GM12878 (cell line): ENCODE data around the gene ANKRD31. TPM values are rescaled to one million over a fixed set of nuclear protein-coding genes. Genes with fewer than 3 reads are reported as not detected.
"Not testable (repeated sequence)": the region's sequence is repeated elsewhere in the genome, so short reads cannot be mapped to it uniquely, and the experiment has no call there.

Source experiments
- ATAC-seq: fragments of 200-7000 bp; cut with Tn5 transposase; 3 replicates; pipeline ENCODE4 v1.9.1; 2020; ENCODE audit warnings: mild to moderate bottlenecking, moderate library complexity
- BruUV-seq: library from RNA; stranded (reverse); fragments of 400-500 nt; replicated peaks from 2 replicates; lab custom pipeline; 2021; lab: Mats Ljungman, UMichigan
- CTCF ChIA-PET: fragments of 300-600 bp; sonication (Branson Sonifier 250); formaldehyde crosslinking; extraction: SDS; loops from one replicate; lab custom pipeline; 2021; ENCODE audit warnings: inconsistent platforms; lab: Yijun Ruan, JAX
- POLR2A ChIA-PET: fragments of 350-600 bp; formaldehyde crosslinking; extraction: SDS; loops from one replicate; lab custom pipeline; 2021; ENCODE audit warnings: inconsistent platforms; lab: Charles Lee
- RAD21 ChIA-PET: fragments of 300-600 bp; sonication (Branson Sonifier 250); formaldehyde crosslinking; loops from one replicate; lab custom pipeline; 2023; ENCODE audit warnings: antibody characterized with exemption; ENCODE audit not compliant: unreplicated experiment; lab: Charles Lee
- SMC1A ChIA-PET: fragments of 300-600 bp; sonication (Branson Sonifier 250); formaldehyde crosslinking; loops from one replicate; lab custom pipeline; 2023; ENCODE audit not compliant: unreplicated experiment, uncharacterized antibody; lab: Charles Lee
- DNase-seq: peaks from one replicate; pipeline ENCODE4 v3.0.0-alpha.2; 2011; ENCODE audit warnings: low read depth, low spot score
- FAIRE-seq: peaks from 3 replicates; lab custom pipeline; 2011; peaks lifted over from hg19 to GRCh38; lab: Jason Lieb, UNC
- H2AFZ ChIP-seq: 2 replicates; pipeline ENCODE4 v1.6.0; 2011; ENCODE audit warnings: low read depth, low read length, control low read depth; ENCODE audit not compliant: control insufficient read depth
- H3K27ac ChIP-seq: 2 replicates; pipeline ENCODE4 v1.5.1; 2011; ENCODE audit warnings: control low read depth; ENCODE audit not compliant: control insufficient read depth, insufficient read depth
- H3K27me3 ChIP-seq, 2 experiments: replicated peaks in 1 of 2; 2 replicates each; pipeline versions ENCODE4 v1.6.0 to v1.6.1; 2011; ENCODE audit warnings: low read length in 1 of 2; ENCODE audit not compliant: control insufficient read depth in 2 of 2, insufficient read depth in 2 of 2
- H3K36me3 ChIP-seq, 2 experiments: 2 replicates each; pipeline ENCODE4 v1.5.1; 2011; ENCODE audit warnings: low read length in 1 of 2; ENCODE audit not compliant: control insufficient read depth in 2 of 2, insufficient read depth in 2 of 2
- H3K4me1 ChIP-seq: 2 replicates; pipeline ENCODE4 v1.6.1; 2011; ENCODE audit warnings: mild to moderate bottlenecking, low read length, moderate library complexity, mixed read lengths; ENCODE audit not compliant: control insufficient read depth, insufficient read depth
- H3K4me2 ChIP-seq: 2 replicates; pipeline ENCODE4 v1.6.0; 2011; ENCODE audit warnings: control low read depth; ENCODE audit not compliant: control insufficient read depth, insufficient read depth
- H3K4me3 ChIP-seq: fragments of 200-600 bp; sonication (generic); 2 replicates; pipeline ENCODE4 v1.5.1; 2016
- H3K79me2 ChIP-seq: 2 replicates; pipeline ENCODE4 v1.6.0; 2011; ENCODE audit warnings: low read length; ENCODE audit not compliant: control insufficient read depth, insufficient read depth
- H3K9ac ChIP-seq: 2 replicates; pipeline ENCODE4 v1.8.0; 2011; ENCODE audit warnings: low read length, control low read depth, mixed read lengths; ENCODE audit not compliant: control insufficient read depth, insufficient read depth
- H3K9me3 ChIP-seq: replicated peaks from 3 replicates; pipeline ENCODE4 v1.5.1; 2011; ENCODE audit warnings: mild to moderate bottlenecking, low read length; ENCODE audit not compliant: control insufficient read depth, insufficient read depth
- H4K20me1 ChIP-seq: 2 replicates; pipeline ENCODE4 v1.6.0; 2011; ENCODE audit not compliant: control insufficient read depth, insufficient read depth
- BHLHE40 ChIP-seq, 2 experiments: fragments of 450-650 bp in 1 of 2; IDR thresholded peaks; 2 replicates each; pipeline ENCODE4 v1.6.1; 2011 to 2017; ENCODE audit warnings: low read depth in 2 of 2, borderline replicate concordance in 1 of 2, improper control_type of control experiment in 1 of 2, low read length in 1 of 2, mild to moderate bottlenecking in 1 of 2
- BRCA1 ChIP-seq: IDR thresholded peaks from 2 replicates; pipeline ENCODE4 v1.6.1; 2011; ENCODE audit warnings: low read depth, low read length, improper control_type of control experiment
- EZH2 ChIP-seq: IDR thresholded peaks from 2 replicates; pipeline ENCODE4 v1.6.1; 2012; ENCODE audit warnings: low read depth, mild to moderate bottlenecking, control low read depth, inconsistent platforms, low read length, borderline replicate concordance; ENCODE audit not compliant: control insufficient read depth
- IRF5 ChIP-seq: fragments of 450-650 bp; IDR thresholded peaks from 2 replicates; pipeline ENCODE4 v1.6.1; 2017; ENCODE audit warnings: borderline replicate concordance
- POLR2AphosphoS2 ChIP-seq: IDR thresholded peaks from 2 replicates; pipeline ENCODE4 v1.6.1; 2011; ENCODE audit warnings: low read depth, mild to moderate bottlenecking, low read length, improper control_type of control experiment, moderate library complexity
- SMC3 ChIP-seq: IDR thresholded peaks from 2 replicates; pipeline ENCODE4 v1.6.1; 2011; ENCODE audit warnings: low read length, improper control_type of control experiment, borderline replicate concordance
- ZBTB40 ChIP-seq: fragments of 450-650 bp; IDR thresholded peaks from 2 replicates; pipeline ENCODE4 v1.6.1; 2016; ENCODE audit warnings: mild to moderate bottlenecking, moderate library complexity, borderline replicate concordance
- WGBS: methylation state at CpG from one replicate; pipeline ENCODE4 v1.1.6; 2016; ENCODE audit warnings: low lambda C conversion rate; ENCODE audit not compliant: insufficient replicate concordance, insufficient coverage; ENCODE audit errors: missing lambda C conversion rate; 5-methylcytosine and 5-hydroxymethylcytosine counted together
- in situ Hi-C: fragments of 300-500 bp; cut with MboI; formaldehyde crosslinking; loops from 9 replicates; pipeline ENCODE4 v1.14.3; 2018; ENCODE audit warnings: mixed read lengths
- intact Hi-C: fragments of 100-400 bp; cut with micrococcal nuclease; formaldehyde crosslinking; loops from one replicate; pipeline ENCODE4 v1.14.2; 2022; ENCODE audit not compliant: unreplicated experiment
- polyA plus RNA-seq, 11 experiments: library from polyadenylated mRNA; depleted of rRNA in 4 of 11; unstranded in 6 of 11; stranded (reverse) in 5 of 11; fragments of >200 nt; fragmentation: Nextera tagmentation in 4 of 11; fragmentation: Illumina TruSeq in 1 of 11; extraction: Ambion mirVana in 4 of 11; extraction: Trizol in 1 of 11; gene quantifications; 1 replicate in 1 of 11; 2 replicates in 10 of 11; pipeline versions ENCODE4 v1.2.1 to v1.2.3, GENCODE V29; 2011 to 2016; ENCODE audit warnings: inconsistent platforms in 2 of 11, missing spikeins in 2 of 11, low read depth in 1 of 11
- total RNA-seq, 4 experiments: library from RNA; depleted of rRNA in 3 of 4; stranded (reverse); fragments of >200 nt in 3 of 4; fragmentation: Illumina TruSeq in 1 of 4; extraction: Trizol in 1 of 4; gene quantifications; 2 replicates each; pipeline versions ENCODE4 v1.2.1 to v1.2.3, GENCODE V29; 2013 to 2021

The ANKRD31 gene
- total and polyA plus RNA-seq, 10 of the 15 experiments (the other 5 are each of a cell fraction or from before 2014, with no cell fraction given), result under 0.01 to 0.10 (median 0.04) TPM; not detected in 3

- TF ChIP-seq EZH2, result no peak
- TF ChIP-seq ZBTB40, result no peak
- no peak for TF ChIP-seq POLR2AphosphoS2
- no peak for TF ChIP-seq BRCA1
- TF ChIP-seq BHLHE40 (IDR thresholded peaks at IDR 0.05; ENCODE audit: borderline replicate concordance in 1 of 2, low read depth in 2 of 2, low read length in 1 of 2), result no peak
- TF ChIP-seq SMC3, result no peak
- TF ChIP-seq IRF5, result no peak
These were observed 128.2 kb downstream of the ANKRD31 start (continued) for GRCh38 chr5:75108515-75108914.

GRCh38 chr5:75095956-75096355 lies 140.7 kb downstream of the ANKRD31 start:
- H3K4me2 ChIP-seq, BruUV-seq: not testable (repeated sequence)
- WGBS, result 21% methylated on average over 3 of the region's 3 CpGs

More at GRCh38 chr5:75095956-75096355, 140.7 kb downstream of the ANKRD31 start:
- H3K27ac ChIP-seq, H3K79me2 ChIP-seq, CTCF ChIA-PET, POLR2A ChIA-PET, H3K9ac ChIP-seq, H3K9me3 ChIP-seq, in situ Hi-C loops, RAD21 ChIA-PET, H3K4me3 ChIP-seq, DNase-seq, ATAC-seq, H2AFZ ChIP-seq, SMC1A ChIA-PET, H3K27me3 ChIP-seq, H4K20me1 ChIP-seq, H3K4me1 ChIP-seq, H3K36me3 ChIP-seq, intact Hi-C loops, FAIRE-seq: not testable (repeated sequence)
